ENCODE results near the gene JMY. TPM values are rescaled to one million over a fixed set of nuclear protein-coding genes. Genes with fewer than 3 reads are reported as not detected.

The JMY gene
- total and polyA plus RNA-seq, 12 donors = 2.9 to 16.4 (median 10.2) TPM

GRCh38 chr5:79209505-79209904, 26.4 kb upstream of the JMY start:
- Histone ChIP-seq H3K4me3 (no peak overlapping the region), H3K9me3 (replicated peaks in 1 of 3) (no peaks in the 10 kb centered on the region), H3K4me1 (replicated peaks in 1 of 2) (no peaks in the 10 kb centered on the region), H3K36me3 (replicated peaks in 1 of 2) (no peaks in the 10 kb centered on the region), H3K27ac (no peak overlapping the region), H3K27me3 (no peaks in the 10 kb centered on the region)
- no peak for DNase-seq
- TF ChIP-seq, protein P1, sequence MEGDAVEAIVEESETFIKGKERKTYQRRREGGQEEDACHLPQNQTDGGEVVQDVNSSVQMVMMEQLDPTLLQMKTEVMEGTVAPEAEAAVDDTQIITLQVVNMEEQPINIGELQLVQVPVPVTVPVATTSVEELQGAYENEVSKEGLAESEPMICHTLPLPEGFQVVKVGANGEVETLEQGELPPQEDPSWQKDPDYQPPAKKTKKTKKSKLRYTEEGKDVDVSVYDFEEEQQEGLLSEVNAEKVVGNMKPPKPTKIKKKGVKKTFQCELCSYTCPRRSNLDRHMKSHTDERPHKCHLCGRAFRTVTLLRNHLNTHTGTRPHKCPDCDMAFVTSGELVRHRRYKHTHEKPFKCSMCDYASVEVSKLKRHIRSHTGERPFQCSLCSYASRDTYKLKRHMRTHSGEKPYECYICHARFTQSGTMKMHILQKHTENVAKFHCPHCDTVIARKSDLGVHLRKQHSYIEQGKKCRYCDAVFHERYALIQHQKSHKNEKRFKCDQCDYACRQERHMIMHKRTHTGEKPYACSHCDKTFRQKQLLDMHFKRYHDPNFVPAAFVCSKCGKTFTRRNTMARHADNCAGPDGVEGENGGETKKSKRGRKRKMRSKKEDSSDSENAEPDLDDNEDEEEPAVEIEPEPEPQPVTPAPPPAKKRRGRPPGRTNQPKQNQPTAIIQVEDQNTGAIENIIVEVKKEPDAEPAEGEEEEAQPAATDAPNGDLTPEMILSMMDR (IDR thresholded peaks at IDR 0.05) = no peak
- intact Hi-C loops (cut with DNase I) = no loop called here

DNA sequence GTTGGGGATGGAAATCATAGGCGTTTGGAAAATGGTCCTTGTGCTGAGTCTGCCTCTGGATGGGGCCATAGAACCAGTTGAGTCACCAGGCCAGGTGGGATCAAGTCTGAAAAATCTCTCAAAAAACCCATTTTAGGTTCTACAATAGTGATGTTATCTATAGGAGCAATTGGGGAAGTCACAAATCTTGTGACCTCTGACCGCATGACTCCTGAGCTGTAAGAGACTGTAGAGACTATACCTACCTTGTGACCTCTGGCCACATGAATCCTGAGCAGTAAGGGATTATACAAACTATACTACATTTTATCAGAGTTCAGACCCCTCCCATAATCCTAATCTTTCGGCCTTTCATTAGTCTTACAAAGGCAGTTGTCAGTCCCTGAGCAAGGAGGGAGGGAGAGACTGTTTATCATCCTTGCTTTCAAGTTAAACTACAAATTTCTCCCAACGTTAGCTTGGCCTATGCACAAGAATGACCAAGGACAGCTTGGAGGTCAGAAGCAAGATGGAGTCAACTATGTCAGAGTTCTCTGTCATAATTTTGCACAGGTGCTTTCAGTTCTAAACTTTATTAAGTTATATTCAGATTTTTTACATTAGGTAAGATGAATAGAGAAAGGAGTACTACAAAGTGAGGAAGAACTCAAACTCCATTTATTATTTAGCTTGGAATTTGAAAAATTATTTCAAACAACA, 11.5 kb upstream of the JMY start:
- H3K36me3 ChIP-seq (replicated peaks in 1 of 2) = no peaks in the 10 kb centered on the region
- no peaks in the 10 kb centered on the region for H3K9me3 ChIP-seq (replicated peaks in 1 of 3)
- TF ChIP-seq POLR2A (IDR thresholded peaks at IDR 0.05) = no peak
- TF ChIP-seq, protein P1 (IDR thresholded peaks at IDR 0.05) = no peak
- WGBS, 4 donors = 68 to 76% (median 70%) methylated on average over 4 of the region's 4 CpGs
- no peak overlapping the region for H3K4me3 ChIP-seq
- intact Hi-C loops (cut with DNase I) = no loop called here
- H3K4me1 ChIP-seq (replicated peaks in 1 of 2) = no peaks in the 10 kb centered on the region
- H3K27me3 ChIP-seq = no peaks in the 10 kb centered on the region
- no peak for DNase-seq
- H3K27ac ChIP-seq = no peak overlapping the region

DNA sequence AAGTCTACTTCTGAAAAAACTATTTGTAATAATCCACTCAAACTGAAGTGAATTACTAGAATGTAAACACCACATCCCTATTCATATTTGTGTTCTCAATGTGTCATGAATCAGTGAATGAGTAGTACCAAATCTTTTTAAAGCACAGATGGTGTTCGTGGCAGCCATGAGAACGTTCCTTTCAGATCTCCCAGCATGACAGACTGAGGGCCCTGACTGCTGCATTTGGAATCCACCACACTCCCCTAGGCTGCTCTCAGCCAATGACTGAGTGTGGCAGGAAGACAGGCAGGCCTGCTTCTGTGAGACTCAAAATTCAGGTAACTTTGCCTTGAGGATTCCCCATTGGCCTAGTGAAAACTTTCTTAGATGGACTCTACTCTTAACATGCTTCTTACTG, 10.9 kb upstream of the JMY start:
- DNase-seq = no peak
- no peaks in the 10 kb centered on the region for H3K9me3 ChIP-seq (replicated peaks in 1 of 3)
- H3K4me1 ChIP-seq (replicated peaks in 1 of 2) = no peaks in the 10 kb centered on the region
- 63 to 80% (median 77%) methylated on average over 2 of the region's 2 CpGs for WGBS, 4 donors
- TF ChIP-seq, protein P1 (IDR thresholded peaks at IDR 0.05) = no peak
- no peak for TF ChIP-seq POLR2A (IDR thresholded peaks at IDR 0.05)
- intact Hi-C loops (cut with DNase I) = no loop called here
- H3K4me3 ChIP-seq = no peak overlapping the region
- H3K27me3 ChIP-seq = no peaks in the 10 kb centered on the region
- no peaks in the 10 kb centered on the region for H3K36me3 ChIP-seq (replicated peaks in 1 of 2)
- no peak overlapping the region for H3K27ac ChIP-seq

- intact Hi-C loops (cut with DNase I) = no loop called here
- no peak overlapping the region for H3K27ac ChIP-seq
- no peaks in the 10 kb centered on the region for H3K4me1 ChIP-seq (replicated peaks in 1 of 2)
- DNase-seq = no peak
- H3K27me3 ChIP-seq = no peaks in the 10 kb centered on the region
- H3K9me3 ChIP-seq (replicated peaks in 1 of 3) = no peaks in the 10 kb centered on the region
- H3K4me3 ChIP-seq = no peak overlapping the region
- no peaks in the 10 kb centered on the region for H3K36me3 ChIP-seq (replicated peaks in 1 of 2)
- TF ChIP-seq, protein P1 (IDR thresholded peaks at IDR 0.05) = no peak
- TF ChIP-seq POLR2A (IDR thresholded peaks at IDR 0.05) = no peak
- WGBS, 4 donors = 93 to 98% (median 96%) methylated on average over 5 of the region's 5 CpGs
These were observed 10.5 kb upstream of the JMY start for GRCh38 chr5:79225441-79225840.
